PC-3 (cell line): ENCODE results near the gene LYRM1. TPM values are rescaled to one million over a fixed set of nuclear protein-coding genes. Genes with fewer than 3 reads are reported as not detected.
"Not testable (repeated sequence)": the region's sequence is repeated elsewhere in the genome, so short reads cannot be mapped to it uniquely, and the experiment has no call there.

ENCODE experiments used
- ATAC-seq: fragments of 200-7000 bp; cut with Tn5 transposase; 2 replicates; pipeline ENCODE4 v1.9.1; 2020; ENCODE audit warnings: mild to moderate bottlenecking, moderate library complexity
- BruUV-seq: library from RNA; stranded (reverse); fragments of 400-500 nt; replicated peaks from 2 replicates; lab custom pipeline; 2021; lab: Mats Ljungman, UMichigan
- CTCF ChIA-PET: fragments of 300-600 bp; sonication (Branson Sonifier 250); formaldehyde crosslinking; loops from one replicate; lab custom pipeline; 2022; ENCODE audit warnings: antibody characterized with exemption; lab: Charles Lee
- POLR2A ChIA-PET: fragments of 300-600 bp; sonication (Branson Sonifier 250); formaldehyde crosslinking; loops from one replicate; lab custom pipeline; 2022; ENCODE audit warnings: antibody characterized with exemption; ENCODE audit not compliant: unreplicated experiment; lab: Charles Lee
- DNase-seq: peaks from one replicate; pipeline ENCODE4 v3.0.0-alpha.2; 2015
- H2AFZ ChIP-seq: fragments of 300-600 bp; sonication (generic); 2 replicates; pipeline ENCODE4 v1.6.0; 2016; ENCODE audit warnings: antibody characterized with exemption, low read length
- H3F3A ChIP-seq: fragments of 300-600 bp; sonication (generic); one replicate; pipeline ENCODE4 v1.6.0; 2017; ENCODE audit warnings: antibody characterized with exemption, low read length, control low read depth, mild to moderate bottlenecking; ENCODE audit not compliant: unreplicated experiment
- H3K27ac ChIP-seq: fragments of 300-600 bp; sonication (generic); 2 replicates; pipeline ENCODE4 v1.5.1; 2016; ENCODE audit warnings: mild to moderate bottlenecking, low read length
- H3K27me3 ChIP-seq: fragments of 300-600 bp; sonication (generic); 2 replicates; pipeline ENCODE4 v1.6.1; 2016; ENCODE audit warnings: low read length, mixed read lengths
- H3K36me3 ChIP-seq: fragments of 300-600 bp; sonication (generic); 2 replicates; pipeline ENCODE4 v1.6.1; 2016; ENCODE audit warnings: low read depth, mixed run types, low read length, mixed read lengths
- H3K4me1 ChIP-seq: fragments of 300-600 bp; sonication (generic); 2 replicates; pipeline ENCODE4 v1.5.1; 2016; ENCODE audit warnings: low read length; ENCODE audit not compliant: insufficient read depth
- H3K4me2 ChIP-seq: fragments of 300-600 bp; sonication (generic); 2 replicates; pipeline ENCODE4 v1.6.0; 2016; ENCODE audit warnings: low read length
- H3K4me3 ChIP-seq: fragments of 300-600 bp; sonication (generic); 2 replicates; pipeline ENCODE4 v1.5.1; 2016; ENCODE audit warnings: mild to moderate bottlenecking, low read length, mixed read lengths
- H3K79me2 ChIP-seq: fragments of 300-600 bp; sonication (generic); 2 replicates; pipeline ENCODE4 v1.6.1; 2017; ENCODE audit warnings: low read length, mixed read lengths
- H3K9ac ChIP-seq: fragments of 300-600 bp; sonication (generic); 2 replicates; pipeline ENCODE4 v1.6.0; 2016; ENCODE audit warnings: mild to moderate bottlenecking, low read length
- H3K9me2 ChIP-seq: fragments of 300-600 bp; sonication (generic); replicated peaks from 2 replicates; pipeline ENCODE4 v1.6.1; 2016; ENCODE audit warnings: mixed run types, low read length, mixed read lengths
- H3K9me3 ChIP-seq: fragments of 300-600 bp; sonication (generic); 2 replicates; pipeline ENCODE4 v1.6.1; 2016; ENCODE audit warnings: low read length, mixed read lengths
- H4K20me1 ChIP-seq: fragments of 300-600 bp; sonication (generic); 2 replicates; pipeline ENCODE4 v1.6.1; 2016; ENCODE audit warnings: low read length, mixed read lengths
- EZH2 ChIP-seq: fragments of 300-600 bp; sonication (generic); IDR thresholded peaks from one replicate; pipeline ENCODE4 v1.6.1; 2017; ENCODE audit warnings: antibody characterized with exemption, mild to moderate bottlenecking, low read length; ENCODE audit not compliant: unreplicated experiment
- EZH2phosphoT487 ChIP-seq: fragments of 300-600 bp; sonication (generic); IDR thresholded peaks from 2 replicates; pipeline ENCODE4 v1.6.1; 2018; ENCODE audit warnings: mild to moderate bottlenecking, antibody characterized with exemption, low read length, borderline replicate concordance
- intact Hi-C: fragments of 100-400 bp; cut with micrococcal nuclease; formaldehyde crosslinking; loops from 2 replicates; pipeline ENCODE4 v1.9.0; 2023
- total RNA-seq: library from RNA; depleted of rRNA; stranded (reverse); fragments of >200 nt; gene quantifications from 2 replicates; pipeline ENCODE4 v1.2.3, GENCODE V29; 2014
- TF ChIP-seq, protein P1 (sequence below): fragments of 300-600 bp; sonication (generic); conservative IDR thresholded peaks from 2 replicates; pipeline ENCODE4 v1.5.1; 2017; ENCODE audit warnings: antibody characterized with exemption, low read depth, mild to moderate bottlenecking, low read length

LYRM1 gene
- total RNA-seq, 1 experiment from 2014 or later = 35.1 TPM

DNA sequence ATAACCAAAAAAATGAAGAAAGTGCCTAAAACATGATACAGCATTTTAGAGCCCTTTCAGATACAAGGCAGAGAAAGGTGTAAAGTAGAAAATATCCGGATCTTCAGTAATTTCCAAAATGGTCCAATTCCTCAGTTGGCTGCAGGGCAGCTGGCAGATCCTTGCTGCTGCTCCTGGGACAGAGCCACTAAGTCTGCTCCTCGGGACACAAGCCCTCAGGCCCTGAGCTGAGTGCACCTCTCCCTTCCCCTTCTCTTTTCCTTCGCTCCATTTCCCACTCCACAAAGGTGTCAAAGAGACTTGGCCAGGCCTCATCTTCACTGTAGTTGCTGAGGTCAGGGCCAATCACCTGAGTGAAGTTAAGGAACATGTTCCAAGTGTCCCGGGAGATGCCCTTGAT is 40.9 kb upstream of the LYRM1 start:
- peaks cover 27% of the 10 kb centered on the region for H3K79me2 ChIP-seq

DNA sequence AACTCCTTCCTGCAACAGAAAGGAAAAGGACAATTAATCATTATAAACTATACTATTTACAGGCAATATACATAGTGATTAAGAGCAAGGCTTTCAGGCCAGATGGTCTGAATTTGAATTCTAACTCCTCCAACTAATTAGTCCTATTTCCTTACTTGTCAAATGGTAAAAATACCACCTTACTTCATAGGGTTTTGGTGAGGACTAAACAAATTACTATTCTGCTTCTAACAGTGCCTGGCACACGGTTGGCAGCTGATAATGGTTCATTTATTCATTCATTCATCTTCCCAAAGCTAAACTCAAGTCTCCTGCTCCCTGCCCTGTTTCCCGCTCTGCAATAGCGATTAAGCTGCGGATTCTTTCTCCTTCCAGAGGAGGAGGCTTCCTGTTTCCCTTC is 40.2 kb upstream of the LYRM1 start:
- Histone ChIP-seq H3K27ac (no peak overlapping the region), H4K20me1 (no peaks in the 10 kb centered on the region), H3K9me2 (no peaks in the 10 kb centered on the region), H3K79me2 (peaks cover 33% of the 10 kb centered on the region), H3K4me2 (no peak overlapping the region), H3K9ac (no peak overlapping the region), H3K4me3 (no peak overlapping the region), H3F3A (no peaks in the 10 kb centered on the region), H3K27me3 (no peaks in the 10 kb centered on the region), H3K9me3 (no peaks in the 10 kb centered on the region), H3K4me1 (peaks cover under 1% of the 10 kb centered on the region), H3K36me3 (peaks cover 8% of the 10 kb centered on the region; the same call in 1 of the 2 replicates), H2AFZ (no peak overlapping the region)
- ATAC-seq (no peak), DNase-seq (no peak)
- TF ChIP-seq EZH2phosphoT487 (no peak), EZH2 (no peak)
- TF ChIP-seq, protein P1, sequence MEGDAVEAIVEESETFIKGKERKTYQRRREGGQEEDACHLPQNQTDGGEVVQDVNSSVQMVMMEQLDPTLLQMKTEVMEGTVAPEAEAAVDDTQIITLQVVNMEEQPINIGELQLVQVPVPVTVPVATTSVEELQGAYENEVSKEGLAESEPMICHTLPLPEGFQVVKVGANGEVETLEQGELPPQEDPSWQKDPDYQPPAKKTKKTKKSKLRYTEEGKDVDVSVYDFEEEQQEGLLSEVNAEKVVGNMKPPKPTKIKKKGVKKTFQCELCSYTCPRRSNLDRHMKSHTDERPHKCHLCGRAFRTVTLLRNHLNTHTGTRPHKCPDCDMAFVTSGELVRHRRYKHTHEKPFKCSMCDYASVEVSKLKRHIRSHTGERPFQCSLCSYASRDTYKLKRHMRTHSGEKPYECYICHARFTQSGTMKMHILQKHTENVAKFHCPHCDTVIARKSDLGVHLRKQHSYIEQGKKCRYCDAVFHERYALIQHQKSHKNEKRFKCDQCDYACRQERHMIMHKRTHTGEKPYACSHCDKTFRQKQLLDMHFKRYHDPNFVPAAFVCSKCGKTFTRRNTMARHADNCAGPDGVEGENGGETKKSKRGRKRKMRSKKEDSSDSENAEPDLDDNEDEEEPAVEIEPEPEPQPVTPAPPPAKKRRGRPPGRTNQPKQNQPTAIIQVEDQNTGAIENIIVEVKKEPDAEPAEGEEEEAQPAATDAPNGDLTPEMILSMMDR = no peak
- BruUV-seq = no TSS peak
- CTCF ChIA-PET = no interaction called here
- intact Hi-C loops = no loop called here
- POLR2A ChIA-PET = no interaction called here

More for the DNA sequence above, 40.9 kb upstream of the LYRM1 start:
- Histone ChIP-seq H3K9me2 (no peaks in the 10 kb centered on the region), H3K27me3 (no peaks in the 10 kb centered on the region), H3K9ac (no peak overlapping the region), H2AFZ (no peak overlapping the region), H3K36me3 (peaks cover 14% of the 10 kb centered on the region), H3F3A (no peaks in the 10 kb centered on the region), H3K9me3 (no peaks in the 10 kb centered on the region), H3K4me2 (no peak overlapping the region), H3K4me1 (peaks cover 3% of the 10 kb centered on the region; the same call in 1 of the 2 replicates), H4K20me1 (no peaks in the 10 kb centered on the region), H3K4me3 (no peak overlapping the region), H3K27ac (no peak overlapping the region)
- no TSS peak for BruUV-seq
- ATAC-seq (no peak), DNase-seq (no peak)
- intact Hi-C loops = no loop called here
- ChIA-PET CTCF (no interaction called here), POLR2A (no interaction called here)
- TF ChIP-seq, protein P1 = no peak
- TF ChIP-seq EZH2phosphoT487 (no peak), EZH2 (no peak)

DNA sequence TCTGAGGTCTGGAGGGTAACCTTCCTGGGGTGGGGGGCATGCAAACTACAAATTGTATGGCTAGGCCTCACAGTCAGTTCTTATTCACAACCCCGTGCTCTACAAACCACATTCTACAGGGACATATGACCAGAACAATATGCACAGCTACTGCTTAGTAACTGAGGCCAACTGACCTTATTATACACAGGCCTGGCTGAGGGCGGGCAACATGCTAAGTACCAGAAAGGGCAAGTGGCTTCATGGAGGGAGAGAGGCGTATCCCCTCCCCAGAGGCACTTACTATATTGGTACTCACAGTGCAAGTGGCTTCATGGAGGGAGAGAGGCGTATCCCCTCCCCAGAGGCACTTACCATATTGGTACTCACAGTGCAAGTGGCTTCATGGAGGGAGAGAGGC is 39.6 kb upstream of the LYRM1 start:
- H3K27ac ChIP-seq, H2AFZ ChIP-seq, H3K4me2 ChIP-seq, POLR2A ChIA-PET, DNase-seq, H4K20me1 ChIP-seq, H3K9me2 ChIP-seq, H3K36me3 ChIP-seq, H3K9ac ChIP-seq, H3K9me3 ChIP-seq, intact Hi-C loops, H3F3A ChIP-seq, H3K4me3 ChIP-seq, H3K27me3 ChIP-seq, ATAC-seq, BruUV-seq, H3K4me1 ChIP-seq, CTCF ChIA-PET: not testable (repeated sequence)
- H3K79me2 ChIP-seq = peaks cover 39% of the 10 kb centered on the region
